EH (cell line): ENCODE measurements around the gene PHF21A.
A peak's percentile ranks its signal among the peaks of the same experiment; 100 is the strongest.
"Not testable (repeated sequence)": the region's sequence is repeated elsewhere in the genome, so short reads cannot be mapped to it uniquely, and the experiment has no call there.

Experiments
- DNase-seq: peaks from one replicate; pipeline ENCODE4 v3.0.0-alpha.2; 2015; ENCODE audit warnings: low read depth

PHF21A gene

GRCh38 chr11:45920531-45921477, 200.4 kb downstream of the PHF21A start:
- DNase-seq: no peak

DNA sequence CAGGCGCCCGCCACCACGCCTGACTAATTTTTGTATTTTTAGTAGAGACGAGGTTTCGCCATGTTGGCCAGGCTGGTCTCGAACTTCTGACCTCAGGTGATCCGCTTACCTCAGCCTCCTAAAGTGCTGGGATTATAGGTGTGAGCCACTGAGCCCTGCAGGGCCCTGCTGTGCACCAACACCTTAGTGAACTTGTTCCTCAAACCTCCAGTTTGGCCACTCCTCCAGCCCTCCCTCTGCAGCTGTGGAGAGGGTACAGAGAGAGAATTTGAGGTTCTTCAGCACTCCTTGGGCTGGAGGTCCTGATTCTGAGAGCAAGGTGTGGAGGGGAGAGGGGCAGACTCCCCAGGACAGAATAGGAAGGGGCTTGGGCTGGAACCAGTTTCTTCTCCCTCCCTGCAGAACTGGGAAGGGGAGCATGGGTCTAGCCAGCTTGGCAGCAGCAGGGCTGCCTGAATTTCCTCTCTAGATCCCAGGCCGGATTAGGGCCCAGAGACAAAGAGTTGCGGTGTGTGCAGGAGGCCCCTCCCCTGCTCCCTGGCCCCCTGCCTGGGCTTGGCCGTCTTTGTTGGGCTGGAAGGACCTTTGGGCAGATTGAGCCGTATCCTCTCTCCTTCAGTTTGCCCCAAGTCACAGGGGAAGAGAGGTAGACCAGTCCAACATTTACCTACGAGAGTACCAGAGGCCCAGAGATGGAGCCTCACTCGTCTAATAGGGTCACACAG, 201.3 kb downstream of the PHF21A start:
- no peak for DNase-seq

DNA sequence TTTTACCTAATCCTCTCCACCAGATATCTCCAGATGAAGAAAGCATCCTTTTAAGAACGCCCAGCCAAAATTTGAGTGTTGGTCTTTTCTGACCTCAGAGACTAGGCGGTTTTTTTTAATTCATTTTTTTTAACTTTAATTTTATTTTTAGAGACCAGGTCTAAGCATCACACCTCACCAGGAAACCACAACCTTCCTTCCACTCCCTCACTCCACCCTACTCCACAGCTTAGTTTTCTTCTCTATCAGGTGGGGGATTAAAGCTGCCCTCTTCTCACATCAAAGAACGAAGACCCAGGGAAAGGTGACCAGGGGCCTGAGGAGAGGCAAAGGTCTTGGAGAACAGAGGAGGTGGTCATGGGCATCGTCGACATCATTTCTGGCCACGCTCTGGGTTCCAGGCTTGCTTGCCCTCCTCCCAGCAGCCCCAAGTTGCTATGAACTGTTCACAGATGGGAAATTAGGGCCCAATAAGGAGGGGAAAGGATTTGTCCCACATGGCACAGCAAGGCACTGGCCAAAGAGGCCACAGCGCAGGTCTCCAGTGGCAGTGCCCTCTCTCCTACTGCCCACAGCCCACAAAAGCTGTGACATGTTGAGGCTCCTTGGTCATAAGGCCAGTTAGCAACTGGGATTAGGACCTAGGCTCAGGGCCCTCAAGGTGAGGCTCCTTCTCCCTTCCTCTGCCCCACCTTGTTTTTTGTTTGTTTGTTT, 202.1 kb downstream of the PHF21A start:
- no peak for DNase-seq

GRCh38 chr11:45918331-45918941, 202.8 kb downstream of the PHF21A start:
- peak; percentile 81 for DNase-seq

DNA sequence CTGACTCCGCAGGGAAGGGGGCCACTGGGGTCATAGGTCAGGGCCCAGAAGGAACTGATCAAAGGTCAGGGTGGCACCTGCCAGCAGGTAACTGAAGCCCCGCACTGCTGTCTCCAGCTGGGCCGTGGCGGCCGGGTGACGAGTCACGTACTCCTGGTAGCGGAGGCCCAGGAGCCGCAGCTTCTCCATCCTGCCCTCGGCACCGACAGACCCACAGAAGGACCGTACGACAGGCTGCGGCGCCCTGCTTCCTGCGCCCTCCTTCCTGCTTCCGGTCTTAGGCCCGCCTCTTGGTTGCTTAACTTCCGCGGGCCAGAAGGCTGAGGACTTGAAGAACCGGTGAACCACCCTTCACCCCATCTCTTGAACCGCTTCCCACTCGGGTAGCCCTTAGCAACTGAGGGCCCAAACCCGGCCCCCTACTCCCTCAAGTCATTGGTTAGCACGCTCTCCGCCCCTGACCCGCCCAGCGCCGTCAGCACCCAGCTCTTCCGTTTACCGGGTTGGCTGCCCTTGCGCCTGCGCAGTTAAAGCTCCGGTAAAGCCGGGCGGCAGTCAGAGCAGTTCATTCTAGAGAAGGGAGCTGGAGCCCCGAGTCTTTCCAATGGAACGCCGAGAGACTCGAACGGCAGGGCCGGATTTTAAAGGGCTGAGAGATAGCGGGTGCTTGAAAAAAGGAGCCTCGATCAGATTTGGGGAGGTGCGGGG, 203.5 kb downstream of the PHF21A start, which contains the start of gene PEX16:
PEX16 (minus strand) TSS at position 255 of the 708 bp plus-strand sequence; CDS start at position 189, 66 bp downstream.
- peak; percentile 100 for DNase-seq

DNA sequence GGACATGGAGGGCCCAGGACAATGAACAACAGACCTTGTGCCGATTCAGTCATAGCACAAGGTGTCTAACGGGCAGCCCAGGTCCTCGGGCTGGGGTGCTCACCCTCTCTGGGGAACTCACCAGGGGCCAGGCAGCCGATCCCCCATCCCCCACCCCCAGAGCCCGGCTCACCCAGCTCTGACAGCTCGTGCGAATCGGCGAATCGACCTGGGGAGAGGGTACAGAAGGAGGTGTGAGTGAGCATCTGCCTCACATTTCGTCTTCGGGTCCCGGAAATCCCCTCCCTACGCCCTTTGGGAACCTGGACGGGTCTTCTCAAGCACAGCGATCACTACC, 204.0 kb downstream of the PHF21A start:
- DNase-seq: no peak

DNA sequence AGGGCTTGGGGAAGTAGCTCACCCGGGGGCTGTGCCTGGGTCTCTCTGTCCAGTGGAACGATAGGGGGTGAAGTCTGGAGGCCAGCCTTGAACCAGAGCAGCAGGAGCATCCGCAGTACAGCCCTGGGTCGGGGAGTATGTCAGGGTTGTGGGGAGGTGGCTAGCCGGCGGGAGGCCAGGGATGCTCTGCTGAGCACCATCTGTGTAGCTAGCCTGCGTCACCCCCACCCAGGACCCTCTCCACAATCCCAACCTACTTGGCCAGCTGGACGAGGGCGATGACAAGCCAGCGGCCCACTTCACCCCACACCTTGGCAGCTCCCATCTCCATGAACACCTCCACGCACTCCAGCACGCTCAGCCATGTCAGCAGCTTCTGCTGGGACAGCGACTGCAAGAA, 205.8 kb downstream of the PHF21A start:
- DNase-seq: no peak

GRCh38 chr11:45913942-45914635, 207.2 kb downstream of the PHF21A start:
- no peak for DNase-seq

GRCh38 chr11:45913514-45913913, 207.7 kb downstream of the PHF21A start:
- DNase-seq: no peak

DNA sequence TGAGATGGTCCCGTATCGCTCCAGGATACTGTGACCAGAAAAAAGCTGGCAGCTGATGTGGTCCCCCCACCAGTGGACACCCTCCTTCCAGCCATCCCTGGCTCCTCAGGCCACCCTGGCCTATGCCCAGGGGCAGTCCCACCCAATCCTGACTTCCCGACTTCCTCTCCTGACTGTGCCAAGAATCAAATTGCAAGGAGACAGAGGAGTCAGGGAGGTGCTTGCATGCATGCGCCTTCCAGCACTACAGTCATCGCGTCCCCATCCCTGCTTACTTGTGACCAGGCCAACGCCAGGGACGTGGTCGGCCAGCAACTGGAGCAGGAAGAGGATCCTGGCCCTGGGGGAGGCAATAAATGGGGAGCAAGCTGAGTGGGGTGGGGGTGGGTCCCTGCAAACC, 210.6 kb downstream of the PHF21A start:
- no peak for DNase-seq

DNA sequence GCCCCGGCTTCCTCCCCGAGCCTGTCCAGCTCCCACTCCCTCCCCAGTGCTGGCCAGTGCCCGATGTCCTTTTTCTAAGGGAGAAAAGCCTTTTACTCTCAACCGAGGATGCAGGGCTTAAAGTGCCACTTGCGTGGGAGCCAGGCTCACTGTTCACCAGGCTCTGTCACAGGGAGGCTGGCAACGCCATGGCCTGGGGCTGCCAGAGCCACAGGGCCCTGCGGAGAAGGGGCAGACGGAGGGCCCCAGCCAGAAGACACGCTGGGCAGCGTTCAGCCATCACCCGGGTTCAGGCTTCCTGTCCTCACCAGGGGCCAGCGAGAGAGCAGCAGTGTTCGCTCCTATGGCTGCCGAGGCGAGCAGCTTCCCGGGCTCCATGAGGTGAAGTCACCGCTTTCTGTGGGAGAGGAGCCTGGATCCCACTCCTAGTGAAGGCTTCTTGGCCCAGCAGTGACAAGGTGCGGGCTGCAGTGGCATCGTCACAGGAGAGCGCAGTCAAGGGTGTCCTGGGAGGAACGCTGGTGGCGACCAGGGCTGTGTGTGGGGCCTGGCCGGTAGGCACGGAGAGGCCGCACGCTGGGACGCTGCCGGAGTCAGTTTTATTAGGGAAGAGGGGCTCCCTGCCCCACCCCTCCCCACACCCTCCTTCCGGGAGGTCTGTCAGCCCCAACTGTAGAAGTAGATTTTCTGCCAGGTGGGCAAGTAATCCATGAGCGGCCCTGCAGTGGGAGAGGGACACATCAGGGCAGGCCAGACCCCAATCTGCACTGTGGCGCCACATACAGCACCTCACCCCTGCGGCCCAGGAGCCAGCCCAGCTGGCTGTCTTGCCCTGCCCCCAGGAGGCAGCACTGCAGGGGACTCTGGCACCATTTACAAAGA, 211.4 kb downstream of the PHF21A start:
- no peak for DNase-seq

DNA sequence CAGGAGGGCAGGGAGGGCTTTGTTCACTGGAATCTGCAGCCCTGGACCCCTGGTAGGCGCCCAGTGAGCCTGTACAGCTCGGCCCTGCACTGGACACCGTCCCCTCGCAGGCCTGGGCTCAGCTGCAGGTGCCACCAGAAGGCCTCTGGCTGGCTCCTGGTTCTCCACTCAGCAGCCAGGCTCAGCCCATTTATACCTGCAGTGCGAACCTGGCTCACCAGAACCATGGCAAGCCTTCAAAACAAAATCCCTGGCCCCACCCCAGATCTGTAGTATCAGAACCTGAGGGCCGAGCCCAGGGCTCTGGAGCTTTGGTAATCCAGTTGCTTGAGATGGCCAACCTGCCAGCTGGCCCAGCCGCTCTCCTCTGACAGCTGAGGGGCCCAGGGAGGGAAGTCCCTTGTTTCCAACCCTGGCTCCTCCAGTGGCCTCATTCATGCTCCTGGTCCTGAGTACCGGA, 213.3 kb downstream of the PHF21A start:
- DNase-seq: no peak

- no peak for DNase-seq
These were observed 214.2 kb downstream of the PHF21A start, which contains the start of gene FREY1 for GRCh38 chr11:45906965-45907611. FREY1 (minus strand) TSS chr11:45907271; CDS start chr11:45907245, 26 bp downstream.

DNA sequence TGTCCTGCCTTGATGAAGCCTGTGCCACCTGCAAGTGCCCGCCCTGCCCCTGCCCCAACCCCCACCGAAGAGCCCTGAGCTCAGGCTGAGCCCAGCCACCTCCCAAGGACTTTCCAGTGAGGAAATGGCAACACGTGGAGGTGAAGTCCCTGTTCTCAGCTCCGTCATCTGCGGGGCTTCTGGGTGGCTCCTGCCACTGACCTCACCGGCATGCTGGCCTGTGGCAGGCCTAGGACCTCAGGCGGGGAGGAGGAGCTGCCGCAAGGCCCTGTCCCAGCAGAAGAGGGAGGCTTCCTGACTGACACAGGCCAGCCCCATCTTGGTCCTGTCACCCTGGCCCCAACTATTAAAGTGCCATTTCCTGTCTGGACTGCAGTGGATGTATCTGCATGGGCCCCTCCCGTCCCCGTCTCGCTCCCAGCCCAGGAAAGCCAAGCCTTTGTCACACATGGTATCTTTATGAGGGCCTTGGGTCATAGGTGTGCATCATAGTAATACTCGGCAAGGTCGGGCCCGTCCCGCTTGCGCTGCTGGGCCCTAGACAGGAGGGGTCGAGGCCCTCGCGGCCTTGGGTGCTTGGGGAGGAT, 215.1 kb downstream of the PHF21A start:
- no peak for DNase-seq

DNA sequence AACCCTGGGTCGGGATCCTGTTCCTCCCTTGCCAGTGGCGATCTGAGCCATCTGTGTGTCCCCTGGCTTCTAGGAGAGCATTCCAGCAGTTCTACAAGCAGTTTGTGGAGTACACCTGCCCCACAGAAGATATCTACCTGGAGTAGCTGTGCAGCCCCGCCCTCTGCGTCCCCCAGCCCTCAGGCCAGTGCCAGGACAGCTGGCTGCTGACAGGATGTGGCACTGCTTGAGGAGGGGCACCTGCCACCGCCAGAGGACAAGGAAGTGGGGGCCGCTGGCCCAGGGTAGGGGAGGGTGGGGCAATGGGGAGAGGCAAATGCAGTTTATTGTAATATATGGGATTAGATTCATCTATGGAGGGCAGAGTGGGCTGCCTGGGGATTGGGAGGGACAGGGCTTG, 215.7 kb downstream of the PHF21A start:
- DNase-seq: not testable (repeated sequence)

- DNase-seq: no peak
These were observed 216.2 kb downstream of the PHF21A start for GRCh38 chr11:45905095-45905494.

DNA sequence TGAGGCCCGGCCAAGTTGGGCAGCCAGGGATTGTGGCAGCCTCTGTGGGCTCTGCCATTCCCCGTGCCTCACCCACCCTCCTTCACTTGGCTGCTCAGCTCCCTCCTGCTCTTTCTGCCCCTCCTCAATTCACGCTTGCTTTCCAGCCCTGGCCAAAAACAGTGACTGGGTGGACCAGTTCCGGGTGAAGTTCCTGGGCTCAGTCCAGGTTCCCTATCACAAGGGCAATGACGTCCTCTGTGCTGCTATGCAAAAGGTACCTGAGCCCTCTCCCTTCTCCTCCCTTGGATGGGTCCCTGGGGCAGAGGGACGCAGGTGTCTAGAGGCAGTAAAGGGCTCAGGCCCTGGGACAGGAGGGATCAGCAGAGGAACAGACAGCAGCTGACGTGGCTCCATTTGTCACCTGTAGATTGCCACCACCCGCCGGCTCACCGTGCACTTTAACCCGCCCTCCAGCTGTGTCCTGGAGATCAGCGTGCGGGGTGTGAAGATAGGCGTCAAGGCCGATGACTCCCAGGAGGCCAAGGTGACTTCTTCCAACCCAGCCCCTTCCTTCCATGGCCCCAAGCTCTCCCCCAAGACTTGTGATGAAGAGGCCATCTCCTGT, 216.8 kb downstream of the PHF21A start:
- DNase-seq: no peak
